C4-2B (cell line): ENCODE results near the gene CEL.

Source experiments
- H3K27ac ChIP-seq: fragments of 450-650 bp; 2 replicates; pipeline ENCODE4 v1.5.1; 2017
- ZFX ChIP-seq: fragments of 450-650 bp; IDR thresholded peaks from 2 replicates; pipeline ENCODE4 v1.6.1; 2017
- TF ChIP-seq, protein P1 (sequence below): fragments of 450-650 bp; conservative IDR thresholded peaks from 2 replicates; pipeline ENCODE4 v1.5.1; 2017; ENCODE audit warnings: mild to moderate bottlenecking

Gene CEL

GRCh38 chr9:133061764-133062145, at the start of gene CEL:
Gene CEL (plus strand): TSS chr9:133061981. CDS start chr9:133062003, 22 bp downstream.
- peak within 1 kb of the TSS; percentile 0; the same call in 1 of the 2 replicates for H3K27ac ChIP-seq

- TF ChIP-seq, protein P1, sequence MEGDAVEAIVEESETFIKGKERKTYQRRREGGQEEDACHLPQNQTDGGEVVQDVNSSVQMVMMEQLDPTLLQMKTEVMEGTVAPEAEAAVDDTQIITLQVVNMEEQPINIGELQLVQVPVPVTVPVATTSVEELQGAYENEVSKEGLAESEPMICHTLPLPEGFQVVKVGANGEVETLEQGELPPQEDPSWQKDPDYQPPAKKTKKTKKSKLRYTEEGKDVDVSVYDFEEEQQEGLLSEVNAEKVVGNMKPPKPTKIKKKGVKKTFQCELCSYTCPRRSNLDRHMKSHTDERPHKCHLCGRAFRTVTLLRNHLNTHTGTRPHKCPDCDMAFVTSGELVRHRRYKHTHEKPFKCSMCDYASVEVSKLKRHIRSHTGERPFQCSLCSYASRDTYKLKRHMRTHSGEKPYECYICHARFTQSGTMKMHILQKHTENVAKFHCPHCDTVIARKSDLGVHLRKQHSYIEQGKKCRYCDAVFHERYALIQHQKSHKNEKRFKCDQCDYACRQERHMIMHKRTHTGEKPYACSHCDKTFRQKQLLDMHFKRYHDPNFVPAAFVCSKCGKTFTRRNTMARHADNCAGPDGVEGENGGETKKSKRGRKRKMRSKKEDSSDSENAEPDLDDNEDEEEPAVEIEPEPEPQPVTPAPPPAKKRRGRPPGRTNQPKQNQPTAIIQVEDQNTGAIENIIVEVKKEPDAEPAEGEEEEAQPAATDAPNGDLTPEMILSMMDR: no peak
- no peak for TF ChIP-seq ZFX
- H3K27ac ChIP-seq: no peak overlapping the region
Observed at GRCh38 chr9:133014696-133015095, 47.1 kb upstream of the CEL start.

DNA sequence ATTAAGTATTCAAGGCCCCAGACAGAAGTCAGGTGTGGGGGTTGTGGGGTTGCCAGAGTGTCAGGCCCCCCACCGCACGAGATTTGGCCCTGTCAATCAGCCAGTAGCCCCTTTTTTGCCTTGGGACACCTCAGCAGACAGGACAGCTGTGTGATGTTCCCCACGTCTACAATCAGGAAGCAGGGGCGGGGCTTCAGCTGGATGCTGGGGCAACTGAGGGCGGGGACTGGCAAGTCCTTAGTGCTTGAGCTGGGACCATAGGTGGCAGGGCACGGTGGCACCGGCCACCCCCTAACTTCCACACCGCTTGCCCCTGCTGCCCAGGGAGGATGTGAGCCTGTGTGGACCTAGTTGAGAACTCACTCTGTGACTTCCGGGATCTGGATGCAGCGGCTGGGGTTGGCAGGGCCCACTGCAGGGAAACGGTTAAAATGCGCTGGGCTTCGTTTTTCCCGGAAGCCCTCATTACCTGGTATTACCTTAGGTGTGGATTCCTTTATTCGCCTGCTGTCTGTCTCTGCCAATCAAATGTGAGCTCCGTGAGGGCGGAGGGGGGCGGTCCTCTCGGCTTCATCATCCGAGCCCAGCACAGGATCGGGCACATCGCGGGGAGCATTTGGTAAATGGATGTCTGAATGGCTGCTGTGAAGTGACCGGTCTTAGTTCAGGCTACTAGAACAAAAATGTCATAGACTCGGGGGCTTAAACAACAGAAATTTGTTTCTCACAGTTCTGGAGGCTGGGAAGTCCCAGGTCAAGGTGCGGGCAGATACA, 38.5 kb upstream of the CEL start:
- TF ChIP-seq, protein P1: no peak
- no peak for TF ChIP-seq ZFX

DNA sequence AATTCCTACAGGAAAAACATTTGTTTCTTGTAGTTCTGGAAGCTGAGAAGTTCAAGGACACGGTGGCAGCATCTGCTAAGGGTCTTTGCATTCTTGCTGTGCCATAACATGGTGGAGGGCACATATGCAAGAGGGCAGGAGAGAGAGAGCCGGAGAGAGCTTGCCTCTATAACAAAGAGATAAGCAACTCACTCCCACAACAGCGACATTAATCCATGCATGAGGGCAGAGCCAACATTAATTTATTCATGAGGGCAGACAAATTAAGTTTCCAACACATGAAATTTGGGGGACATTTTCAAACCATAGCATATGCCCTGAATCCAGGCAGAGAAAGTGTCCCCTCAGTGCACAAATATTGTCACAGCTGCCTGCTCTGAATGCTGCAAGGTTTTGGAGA, 35.4 kb upstream of the CEL start:
- TF ChIP-seq, protein P1: no peak
- TF ChIP-seq ZFX: no peak
- no peak overlapping the region for H3K27ac ChIP-seq

More for the DNA sequence above, 38.5 kb upstream of the CEL start:
- no peak overlapping the region for H3K27ac ChIP-seq

DNA sequence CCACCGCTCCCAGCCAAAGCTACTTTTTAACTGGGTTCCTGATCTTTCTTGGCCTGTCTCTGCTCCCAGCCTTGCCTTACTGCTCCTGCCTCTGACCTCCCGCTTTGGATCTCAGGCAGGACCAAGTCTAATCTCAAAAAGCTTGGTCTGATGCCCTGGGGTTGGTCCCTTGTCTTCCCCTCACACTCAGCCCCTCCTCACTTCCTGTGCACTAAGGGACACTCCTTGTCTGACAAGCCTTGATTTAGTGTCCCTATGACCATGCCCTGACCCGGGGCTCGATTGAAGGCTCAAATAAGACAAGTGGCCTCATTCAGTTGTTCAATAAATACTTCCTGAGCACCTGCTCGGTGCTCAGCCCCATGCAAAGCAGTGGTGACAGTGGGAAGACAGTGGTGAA, 34.6 kb upstream of the CEL start:
- no peak for TF ChIP-seq ZFX
- TF ChIP-seq, protein P1: no peak

GRCh38 chr9:133028221-133028620, 33.6 kb upstream of the CEL start:
- H3K27ac ChIP-seq: no peak overlapping the region
- no peak for TF ChIP-seq ZFX
- TF ChIP-seq, protein P1: no peak

More for the DNA sequence above, 34.6 kb upstream of the CEL start:
- no peak overlapping the region for H3K27ac ChIP-seq

DNA sequence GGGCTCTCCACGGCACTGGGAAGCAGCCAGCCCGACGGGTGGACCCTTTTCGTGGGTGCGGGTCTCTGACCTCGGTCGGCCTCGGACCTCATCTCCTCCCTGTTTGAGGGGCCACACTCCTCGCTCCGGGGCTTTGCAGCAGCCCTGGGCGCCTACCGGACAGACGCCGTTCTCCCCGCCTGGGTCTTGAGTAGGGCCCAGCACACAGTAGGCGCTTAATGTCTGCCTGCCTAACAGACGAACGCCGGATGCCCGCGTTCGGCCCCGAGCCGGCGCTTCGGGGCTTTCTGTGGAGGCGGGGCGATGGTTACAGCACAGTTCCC, 31.8 kb upstream of the CEL start:
- peak; percentile 48; the same call in 1 of the 2 replicates for TF ChIP-seq ZFX
- TF ChIP-seq, protein P1: no peak
- peak overlapping the region; percentile 77 for H3K27ac ChIP-seq
